Thoracic aorta (tissue), 2 donors: ENCODE data around the gene ZFAND6. TPM values are rescaled to one million over a fixed set of nuclear protein-coding genes. Genes with fewer than 3 reads are reported as not detected.
"Not testable (repeated sequence)": the region's sequence is repeated elsewhere in the genome, so short reads cannot be mapped to it uniquely, and the experiment has no call there.

Source experiments
- ATAC-seq: fragments of 150-250 bp; one replicate; pipeline ENCODE4 v1.8.0; 2017; ENCODE audit warnings: low read depth; ENCODE audit not compliant: insufficient number of reproducible peaks, low FRiP score
- DNase-seq: peaks from one replicate; pipeline ENCODE4 v3.0.0-alpha.2; 2020; ENCODE audit warnings: low spot score
- H3K27ac ChIP-seq, 2 donors: fragments of 200-600 bp; sonication (generic); 1 replicate in 1 of 2; 2 replicates in 1 of 2; pipeline ENCODE4 v1.5.1; 2016; ENCODE audit warnings: mild to moderate bottlenecking in 2 of 2, moderate library complexity in 2 of 2
- H3K27me3 ChIP-seq: fragments of 200-600 bp; sonication (generic); replicated peaks from 2 replicates; pipeline ENCODE4 v1.6.0; 2016; ENCODE audit warnings: mild to moderate bottlenecking; ENCODE audit not compliant: insufficient read depth
- H3K36me3 ChIP-seq: fragments of 200-600 bp; sonication (generic); one replicate; pipeline ENCODE4 v1.5.1; 2016
- H3K4me1 ChIP-seq, 2 donors: fragments of 200-600 bp; sonication (generic); 1 replicate in 1 of 2; 2 replicates in 1 of 2; pipeline versions ENCODE4 v1.5.1 to v1.6.0; 2016; ENCODE audit warnings: low read depth in 2 of 2, mild to moderate bottlenecking in 1 of 2; ENCODE audit not compliant: control insufficient read depth in 1 of 2
- H3K4me3 ChIP-seq: fragments of 200-600 bp; sonication (generic); 2 replicates; pipeline ENCODE4 v1.5.1; 2016; ENCODE audit warnings: mild to moderate bottlenecking
- H3K9me3 ChIP-seq: fragments of 200-600 bp; sonication (generic); 2 replicates; pipeline ENCODE4 v1.5.1; 2016
- total RNA-seq, 2 donors: library from RNA; depleted of rRNA; stranded (reverse); fragments of >200 nt; gene quantifications; one replicate each; pipeline versions ENCODE4 v1.1.0 to v1.2.3, GENCODE V29; 2016
- TF ChIP-seq, protein P1 (sequence below): fragments of 200-600 bp; sonication (generic); IDR thresholded peaks from one replicate; pipeline ENCODE4 v1.5.1; 2019; ENCODE audit warnings: antibody characterized with exemption

Gene ZFAND6
- total RNA-seq, 2 donors from 2014 or later = 43.5 to 80.0 TPM

DNA sequence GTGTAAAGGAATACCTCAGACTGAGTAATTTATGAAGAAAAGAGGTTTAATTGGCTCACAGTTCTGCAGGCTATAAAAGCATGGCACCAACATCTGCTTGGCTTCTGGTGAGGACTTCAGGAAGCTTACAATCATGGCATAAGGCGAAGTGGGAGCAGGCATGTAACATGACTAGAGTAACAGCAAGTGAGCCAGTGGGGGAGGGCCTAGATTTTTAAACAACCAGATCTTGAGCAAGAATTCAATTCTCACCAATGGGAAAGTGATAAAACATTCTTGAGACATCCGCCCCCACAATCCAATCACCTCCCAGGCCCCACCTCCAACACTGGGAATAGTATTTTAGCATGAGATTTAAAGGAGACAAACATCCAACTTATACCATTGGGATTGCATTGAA is 44.3 kb upstream of the ZFAND6 start:
- TF ChIP-seq, protein P1, sequence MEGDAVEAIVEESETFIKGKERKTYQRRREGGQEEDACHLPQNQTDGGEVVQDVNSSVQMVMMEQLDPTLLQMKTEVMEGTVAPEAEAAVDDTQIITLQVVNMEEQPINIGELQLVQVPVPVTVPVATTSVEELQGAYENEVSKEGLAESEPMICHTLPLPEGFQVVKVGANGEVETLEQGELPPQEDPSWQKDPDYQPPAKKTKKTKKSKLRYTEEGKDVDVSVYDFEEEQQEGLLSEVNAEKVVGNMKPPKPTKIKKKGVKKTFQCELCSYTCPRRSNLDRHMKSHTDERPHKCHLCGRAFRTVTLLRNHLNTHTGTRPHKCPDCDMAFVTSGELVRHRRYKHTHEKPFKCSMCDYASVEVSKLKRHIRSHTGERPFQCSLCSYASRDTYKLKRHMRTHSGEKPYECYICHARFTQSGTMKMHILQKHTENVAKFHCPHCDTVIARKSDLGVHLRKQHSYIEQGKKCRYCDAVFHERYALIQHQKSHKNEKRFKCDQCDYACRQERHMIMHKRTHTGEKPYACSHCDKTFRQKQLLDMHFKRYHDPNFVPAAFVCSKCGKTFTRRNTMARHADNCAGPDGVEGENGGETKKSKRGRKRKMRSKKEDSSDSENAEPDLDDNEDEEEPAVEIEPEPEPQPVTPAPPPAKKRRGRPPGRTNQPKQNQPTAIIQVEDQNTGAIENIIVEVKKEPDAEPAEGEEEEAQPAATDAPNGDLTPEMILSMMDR = no peak
- Histone ChIP-seq H3K36me3 (no peaks in the 10 kb centered on the region), H3K27ac (no peak overlapping the region), H3K4me1 (no peaks in the 10 kb centered on the region), H3K9me3 (no peaks in the 10 kb centered on the region), H3K27me3 (no peaks in the 10 kb centered on the region), H3K4me3 (no peak overlapping the region)
- ATAC-seq (no peak), DNase-seq (no peak)

DNA sequence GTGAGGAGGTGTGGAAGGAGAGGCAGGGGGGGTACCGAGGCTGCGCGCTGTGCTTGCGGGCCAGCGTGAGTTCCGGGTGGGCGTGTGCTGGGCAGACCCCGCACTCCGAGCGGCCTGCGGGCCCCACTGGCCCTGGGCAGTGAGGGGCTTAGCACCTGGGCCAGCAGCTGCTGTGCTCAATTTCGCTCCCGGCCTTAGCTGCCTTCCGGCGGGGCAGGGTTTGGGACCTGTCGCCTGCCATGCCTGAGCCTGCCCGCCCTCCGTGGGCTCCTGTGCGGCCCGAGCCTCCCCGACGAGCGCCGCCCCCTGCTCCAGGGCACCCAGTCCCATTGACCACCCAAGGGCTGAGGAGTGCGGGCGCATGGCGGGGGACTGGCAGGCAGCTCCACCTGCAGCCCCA is 43.0 kb upstream of the ZFAND6 start:
- not testable (repeated sequence) for ATAC-seq, H3K36me3 ChIP-seq, H3K27me3 ChIP-seq, DNase-seq, H3K9me3 ChIP-seq, H3K4me1 ChIP-seq, H3K27ac ChIP-seq, H3K4me3 ChIP-seq

DNA sequence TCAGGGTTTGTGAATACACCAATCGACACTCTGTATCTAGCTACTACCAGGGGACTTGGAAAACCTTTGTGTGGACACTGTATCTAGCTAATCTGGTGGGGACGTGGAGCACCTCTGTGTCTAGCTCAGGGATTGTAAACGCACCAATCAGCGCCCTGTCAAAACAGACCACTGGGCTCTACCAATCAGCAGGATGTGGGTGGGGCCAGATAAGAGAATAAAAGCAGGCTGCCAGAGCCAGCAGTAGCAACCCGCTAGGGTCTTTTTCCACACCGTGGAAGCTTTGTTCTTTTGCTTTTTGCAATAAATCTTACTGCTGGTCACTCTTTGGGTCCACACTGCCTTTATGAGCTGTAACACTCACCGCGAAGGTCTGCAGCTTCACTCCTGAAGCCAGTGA is 42.3 kb upstream of the ZFAND6 start:
- not testable (repeated sequence) for H3K4me1 ChIP-seq, H3K36me3 ChIP-seq, H3K27ac ChIP-seq, H3K4me3 ChIP-seq, ATAC-seq, H3K27me3 ChIP-seq, DNase-seq, H3K9me3 ChIP-seq

DNA sequence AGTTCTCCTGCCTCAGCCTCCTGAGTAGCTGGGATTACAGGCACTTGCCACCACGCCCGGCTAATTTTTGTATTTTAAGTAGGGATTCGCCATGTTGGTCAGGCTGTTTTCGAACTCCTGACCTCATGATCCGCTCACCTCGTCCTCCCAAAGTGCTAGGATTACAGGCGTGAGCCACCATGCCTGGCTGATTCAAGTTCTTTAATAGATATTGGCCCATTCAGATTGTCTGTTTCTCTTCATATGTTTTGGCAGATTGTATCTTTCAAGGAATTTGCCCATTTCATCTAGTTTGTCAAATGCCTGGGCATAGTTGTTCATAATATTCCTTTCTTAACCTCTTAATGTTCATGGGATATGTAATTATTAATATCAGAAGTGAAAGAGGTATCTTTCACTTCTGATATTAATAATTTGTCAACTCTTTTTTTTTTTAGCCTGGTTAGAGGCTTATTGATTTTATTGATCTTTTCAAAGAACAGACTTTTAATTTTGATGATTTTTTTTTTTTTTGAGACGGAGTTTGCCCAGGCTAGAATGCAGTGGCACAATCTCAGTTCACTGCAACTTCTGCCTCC is 40.2 kb upstream of the ZFAND6 start:
- H3K36me3 ChIP-seq = no peaks in the 10 kb centered on the region
- TF ChIP-seq, protein P1 = no peak
- H3K9me3 ChIP-seq = no peaks in the 10 kb centered on the region
- H3K4me3 ChIP-seq = no peak overlapping the region
- DNase-seq (no peak), ATAC-seq (no peak)
- H3K27me3 ChIP-seq = no peaks in the 10 kb centered on the region
- no peaks in the 10 kb centered on the region for H3K4me1 ChIP-seq
- no peak overlapping the region for H3K27ac ChIP-seq

DNA sequence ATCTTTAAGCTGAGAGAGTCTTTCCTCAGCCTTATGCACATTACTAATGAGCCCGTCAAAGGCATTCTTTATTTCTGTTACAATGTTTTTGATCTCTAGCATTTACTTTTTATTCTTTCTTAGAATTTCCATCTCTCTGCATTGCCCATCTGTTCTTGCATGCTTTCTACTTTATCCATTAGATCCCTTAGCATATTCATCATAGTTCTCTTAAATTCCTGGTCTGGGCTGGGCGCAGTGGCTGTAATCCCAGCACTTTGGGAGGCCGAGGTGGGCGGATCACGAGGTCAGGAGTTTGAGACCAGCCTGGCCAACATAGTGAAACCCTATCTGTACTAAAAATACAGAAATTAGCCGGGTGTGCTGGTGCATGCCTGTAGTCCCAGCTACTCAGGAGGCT is 39.3 kb upstream of the ZFAND6 start:
- not testable (repeated sequence) for H3K27me3 ChIP-seq, H3K4me1 ChIP-seq, H3K9me3 ChIP-seq, ATAC-seq, H3K36me3 ChIP-seq, H3K4me3 ChIP-seq, DNase-seq, H3K27ac ChIP-seq

DNA sequence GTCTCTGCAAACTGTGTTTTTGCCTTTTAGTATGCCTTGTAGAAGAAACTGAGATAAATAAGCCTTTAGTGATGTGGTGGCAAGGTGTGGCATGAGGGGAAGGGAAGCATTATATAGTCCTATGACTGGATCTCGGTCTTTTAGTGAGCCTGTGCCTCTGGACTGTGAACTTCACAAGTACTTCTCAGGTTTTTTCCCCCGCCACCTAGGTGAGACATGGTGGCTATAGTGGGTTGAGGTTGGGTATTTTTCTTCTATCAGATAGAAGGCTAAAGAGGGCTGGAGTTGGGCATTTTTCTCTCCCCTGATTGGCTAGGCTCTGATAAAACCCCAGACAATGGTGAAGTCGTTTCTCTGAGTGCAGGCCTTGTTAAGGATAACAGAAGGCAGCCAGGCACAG is 38.7 kb upstream of the ZFAND6 start:
- H3K36me3 ChIP-seq = no peaks in the 10 kb centered on the region
- no peak overlapping the region for H3K4me3 ChIP-seq
- TF ChIP-seq, protein P1 = no peak
- no peaks in the 10 kb centered on the region for H3K4me1 ChIP-seq
- no peaks in the 10 kb centered on the region for H3K9me3 ChIP-seq
- ATAC-seq (no peak), DNase-seq (no peak)
- no peaks in the 10 kb centered on the region for H3K27me3 ChIP-seq
- no peak overlapping the region for H3K27ac ChIP-seq

DNA sequence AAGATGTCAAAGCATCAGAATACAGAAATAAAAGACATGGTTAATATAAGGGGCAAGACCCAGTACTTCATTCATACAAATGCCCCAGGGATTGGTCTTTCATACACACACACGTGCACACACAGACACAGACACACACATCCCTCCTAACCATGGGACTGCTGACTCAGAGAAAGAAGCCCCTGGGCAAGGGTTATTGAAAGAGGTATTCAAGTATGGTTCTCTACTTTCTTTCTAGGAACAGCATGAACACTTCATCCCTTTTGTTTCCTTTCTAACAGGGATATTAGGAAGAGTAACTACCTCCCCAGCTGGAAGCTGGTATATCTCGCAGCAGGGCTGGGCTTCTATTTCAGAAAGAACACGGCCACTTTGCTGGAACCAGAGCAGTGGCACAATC is 33.2 kb upstream of the ZFAND6 start:
- Histone ChIP-seq H3K27ac (no peak overlapping the region), H3K4me3 (no peak overlapping the region), H3K36me3 (no peaks in the 10 kb centered on the region), H3K27me3 (no peaks in the 10 kb centered on the region), H3K9me3 (no peaks in the 10 kb centered on the region), H3K4me1 (no peaks in the 10 kb centered on the region)
- ATAC-seq (no peak), DNase-seq (no peak)
- TF ChIP-seq, protein P1 = no peak
